ENCODE data around the gene ADK.

GRCh38 chr10:74314166-74314565 is 163.1 kb downstream of the ADK start:
- TF ChIP-seq EZH2 (IDR thresholded peaks at IDR 0.05; ENCODE audit: borderline replicate concordance) = no peak
- TF ChIP-seq CTCF (IDR thresholded peaks at IDR 0.05; ENCODE audit: poor library complexity) = no peak
